ENCODE results near the gene ENTHD1.
"Not testable (repeated sequence)": the region's sequence is repeated elsewhere in the genome, so short reads cannot be mapped to it uniquely, and the experiment has no call there.

ENTHD1 gene

DNA sequence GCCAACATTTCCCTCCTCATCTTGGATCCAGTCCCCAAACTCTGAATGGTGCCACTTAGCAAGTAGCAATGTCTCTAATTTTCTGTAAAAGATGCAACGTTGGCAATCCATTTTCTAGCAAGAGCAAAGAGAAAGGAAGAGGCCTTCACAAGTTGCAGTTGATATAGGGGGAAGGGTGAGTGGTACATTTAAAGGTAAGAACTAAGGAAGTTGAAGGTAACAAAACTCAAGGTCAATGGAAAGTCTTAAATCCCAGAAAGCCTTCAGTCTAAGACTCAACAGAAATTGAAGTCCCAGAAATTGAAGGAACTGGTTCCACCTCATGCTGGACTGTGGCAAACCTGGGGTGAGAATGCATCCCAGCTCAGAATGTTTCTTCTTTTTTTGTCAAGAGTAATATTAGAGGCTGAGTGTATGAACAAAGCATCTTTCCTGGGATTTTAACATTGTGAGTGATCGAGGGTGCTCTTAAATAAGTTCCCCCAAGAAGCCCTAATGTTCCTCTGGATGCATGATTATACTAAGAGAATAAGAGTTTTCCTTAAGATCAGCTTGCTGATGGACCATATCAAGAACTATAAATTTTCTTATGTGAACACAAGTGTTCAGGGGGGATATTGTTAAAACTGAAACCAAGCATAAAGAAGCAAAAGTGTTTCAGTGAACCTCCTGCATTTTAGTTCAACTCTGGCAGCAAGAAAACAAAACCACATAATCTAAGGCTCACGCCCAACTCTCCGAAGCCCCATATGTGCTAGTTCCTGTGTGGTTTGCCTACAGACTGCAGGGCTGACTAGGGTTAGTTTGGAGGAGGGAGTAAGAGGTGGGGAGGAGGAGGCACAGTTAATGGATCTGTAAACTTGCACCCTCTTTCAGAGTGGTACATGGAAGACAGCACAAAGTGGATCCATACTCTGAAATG lies 7.0 kb upstream of the ENTHD1 start, which contains the start of gene GRAP2:
Gene GRAP2 (plus strand): TSS at position 779 of the 922 bp plus-strand sequence. CDS start 46,023 bp downstream, outside the sequence.
- Histone ChIP-seq H2AFZ (ENCODE audit: low read length, unreplicated experiment) (no peak within 1 kb of the TSS), H3K27me3 (ENCODE audit: insufficient read depth, low read length) (peaks cover 74% of the 10 kb centered on the region), H3K27ac (ENCODE audit: low read depth, low read length) (no peak within 1 kb of the TSS), H3K4me3 (ENCODE audit: low read depth, low read length) (no peak within 1 kb of the TSS), H3K4me1 (ENCODE audit: control insufficient read depth, insufficient read depth, low read length, unreplicated experiment) (no peaks in the 10 kb centered on the region), H3K36me3 (ENCODE audit: insufficient read depth, low read length) (no peaks in the 10 kb centered on the region), H3K79me2 (ENCODE audit: control insufficient read depth, insufficient read depth, low read length, unreplicated experiment) (no peaks in the 10 kb centered on the region)

DNA sequence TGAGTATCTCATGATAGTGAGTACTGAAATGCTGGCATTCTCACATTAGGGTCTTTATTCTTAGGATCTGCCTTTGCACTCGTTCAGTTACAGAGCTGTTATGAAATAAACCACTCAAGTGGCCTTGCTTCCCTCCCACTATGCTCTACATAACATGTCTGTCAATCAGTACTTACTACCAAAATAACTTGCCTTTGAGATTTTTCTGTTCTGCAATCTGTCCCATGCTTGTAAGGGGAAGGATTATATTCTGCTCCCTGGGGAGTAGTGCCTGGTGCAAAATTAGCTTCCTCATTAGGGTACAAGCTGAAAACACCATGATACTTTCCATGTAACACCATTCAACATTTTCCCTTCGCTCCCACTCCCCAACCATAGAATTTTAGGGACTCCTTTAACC lies 5.4 kb upstream of the ENTHD1 start:
- peaks cover 74% of the 10 kb centered on the region for H3K27me3 ChIP-seq (ENCODE audit: insufficient read depth, low read length)
- H2AFZ ChIP-seq (ENCODE audit: low read length, unreplicated experiment) = no peak overlapping the region
- no peak overlapping the region for H3K4me3 ChIP-seq (ENCODE audit: low read depth, low read length)
- no peaks in the 10 kb centered on the region for H3K4me1 ChIP-seq (ENCODE audit: control insufficient read depth, insufficient read depth, low read length, unreplicated experiment)
- no peaks in the 10 kb centered on the region for H3K36me3 ChIP-seq (ENCODE audit: insufficient read depth, low read length)
- H3K27ac ChIP-seq (ENCODE audit: low read depth, low read length) = no peak overlapping the region
- no peaks in the 10 kb centered on the region for H3K79me2 ChIP-seq (ENCODE audit: control insufficient read depth, insufficient read depth, low read length, unreplicated experiment)

GRCh38 chr22:39897841-39898240 lies 4.3 kb upstream of the ENTHD1 start:
- no peak overlapping the region for H3K4me3 ChIP-seq (ENCODE audit: low read depth, low read length)
- no peak overlapping the region for H2AFZ ChIP-seq (ENCODE audit: low read length, unreplicated experiment)

DNA sequence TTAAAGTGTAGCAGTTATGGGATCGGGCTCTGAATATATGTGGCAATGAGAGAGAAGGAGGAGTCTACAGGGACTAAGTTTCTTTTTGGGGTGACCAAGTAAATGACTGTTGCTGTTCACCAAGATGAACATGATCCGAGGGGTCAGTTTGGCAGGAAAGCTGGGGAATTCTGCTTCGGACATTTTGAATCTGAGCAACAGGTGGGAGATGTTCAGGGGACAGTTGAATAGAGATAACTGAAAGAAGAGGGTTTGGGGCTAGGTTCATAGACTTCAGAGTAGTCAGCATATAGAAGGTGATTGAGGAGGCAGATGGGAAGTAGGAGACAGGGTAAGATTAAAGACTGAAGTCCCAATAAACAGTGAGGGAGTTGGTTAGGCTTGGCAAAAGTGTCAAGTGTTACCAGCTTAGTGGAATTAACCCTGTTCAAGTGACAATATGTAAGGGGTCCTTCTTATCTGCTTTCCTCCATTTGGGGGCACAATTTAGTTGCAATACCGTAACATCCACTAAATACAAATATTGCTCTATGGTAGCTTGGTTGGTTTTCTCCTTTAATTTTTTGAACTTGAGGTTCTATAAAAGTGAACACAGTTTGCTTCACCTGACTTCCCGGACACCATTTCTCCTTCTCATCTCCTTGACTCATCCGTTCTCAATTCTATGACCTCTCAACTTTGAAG lies 2.9 kb upstream of the ENTHD1 start:
- Histone ChIP-seq H3K27ac (ENCODE audit: low read depth, low read length) (no peak overlapping the region), H3K36me3 (ENCODE audit: insufficient read depth, low read length) (no peaks in the 10 kb centered on the region), H3K27me3 (ENCODE audit: insufficient read depth, low read length) (peaks cover 60% of the 10 kb centered on the region), H3K79me2 (ENCODE audit: control insufficient read depth, insufficient read depth, low read length, unreplicated experiment) (no peaks in the 10 kb centered on the region), H3K4me1 (ENCODE audit: control insufficient read depth, insufficient read depth, low read length, unreplicated experiment) (no peaks in the 10 kb centered on the region), H3K4me3 (ENCODE audit: low read depth, low read length) (no peak overlapping the region), H2AFZ (ENCODE audit: low read length, unreplicated experiment) (no peak overlapping the region)

More at GRCh38 chr22:39897841-39898240, 4.3 kb upstream of the ENTHD1 start:
- no peaks in the 10 kb centered on the region for H3K79me2 ChIP-seq (ENCODE audit: control insufficient read depth, insufficient read depth, low read length, unreplicated experiment)
- H3K4me1 ChIP-seq (ENCODE audit: control insufficient read depth, insufficient read depth, low read length, unreplicated experiment) = no peaks in the 10 kb centered on the region
- no peaks in the 10 kb centered on the region for H3K36me3 ChIP-seq (ENCODE audit: insufficient read depth, low read length)
- H3K27me3 ChIP-seq (ENCODE audit: insufficient read depth, low read length) = peaks cover 71% of the 10 kb centered on the region
- H3K27ac ChIP-seq (ENCODE audit: low read depth, low read length) = no peak overlapping the region

DNA sequence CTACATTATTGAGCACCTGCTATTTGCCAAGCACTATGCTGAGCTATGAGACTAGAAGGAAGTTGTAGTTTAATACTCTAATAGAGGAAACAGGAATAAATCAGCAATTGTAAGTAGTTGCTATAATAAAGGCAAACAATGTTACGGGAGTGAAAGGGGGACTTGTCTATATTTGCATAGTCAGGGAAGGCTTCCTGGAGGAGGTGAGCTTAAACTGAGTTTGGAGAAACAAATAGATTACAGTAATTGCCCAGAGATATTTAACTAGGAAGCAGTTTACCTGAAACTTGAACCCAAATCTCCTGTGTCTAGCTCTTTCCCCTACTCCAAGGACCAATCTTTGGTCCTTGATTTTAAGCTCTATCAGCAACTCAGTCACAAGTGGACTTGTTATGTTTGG lies 2.1 kb upstream of the ENTHD1 start:
- H3K27ac ChIP-seq (ENCODE audit: low read depth, low read length) = no peak overlapping the region
- no peak overlapping the region for H2AFZ ChIP-seq (ENCODE audit: low read length, unreplicated experiment)
- no peaks in the 10 kb centered on the region for H3K36me3 ChIP-seq (ENCODE audit: insufficient read depth, low read length)
- H3K79me2 ChIP-seq (ENCODE audit: control insufficient read depth, insufficient read depth, low read length, unreplicated experiment) = no peaks in the 10 kb centered on the region
- no peak overlapping the region for H3K4me3 ChIP-seq (ENCODE audit: low read depth, low read length)
- H3K4me1 ChIP-seq (ENCODE audit: control insufficient read depth, insufficient read depth, low read length, unreplicated experiment) = no peaks in the 10 kb centered on the region
- peaks cover 54% of the 10 kb centered on the region for H3K27me3 ChIP-seq (ENCODE audit: insufficient read depth, low read length)

GRCh38 chr22:39894554-39895092 lies 1.1 kb upstream of the ENTHD1 start:
- no peak overlapping the region for H3K27ac ChIP-seq (ENCODE audit: low read depth, low read length)
- no peaks in the 10 kb centered on the region for H3K4me1 ChIP-seq (ENCODE audit: control insufficient read depth, insufficient read depth, low read length, unreplicated experiment)
- no peak overlapping the region for H3K4me3 ChIP-seq (ENCODE audit: low read depth, low read length)
- H2AFZ ChIP-seq (ENCODE audit: low read length, unreplicated experiment) = no peak overlapping the region
- H3K27me3 ChIP-seq (ENCODE audit: insufficient read depth, low read length) = peaks cover 47% of the 10 kb centered on the region
- no peaks in the 10 kb centered on the region for H3K79me2 ChIP-seq (ENCODE audit: control insufficient read depth, insufficient read depth, low read length, unreplicated experiment)
- no peaks in the 10 kb centered on the region for H3K36me3 ChIP-seq (ENCODE audit: insufficient read depth, low read length)

GRCh38 chr22:39889924-39890323 lies 3.6 kb downstream of the ENTHD1 start:
- H3K27me3 ChIP-seq (ENCODE audit: insufficient read depth, low read length) = peaks cover 40% of the 10 kb centered on the region
- H3K27ac ChIP-seq (ENCODE audit: low read depth, low read length); H2AFZ ChIP-seq (ENCODE audit: low read length, unreplicated experiment); H3K79me2 ChIP-seq (ENCODE audit: control insufficient read depth, insufficient read depth, low read length, unreplicated experiment); H3K4me3 ChIP-seq (ENCODE audit: low read depth, low read length); H3K36me3 ChIP-seq (ENCODE audit: insufficient read depth, low read length); H3K4me1 ChIP-seq (ENCODE audit: control insufficient read depth, insufficient read depth, low read length, unreplicated experiment): not testable (repeated sequence)

DNA sequence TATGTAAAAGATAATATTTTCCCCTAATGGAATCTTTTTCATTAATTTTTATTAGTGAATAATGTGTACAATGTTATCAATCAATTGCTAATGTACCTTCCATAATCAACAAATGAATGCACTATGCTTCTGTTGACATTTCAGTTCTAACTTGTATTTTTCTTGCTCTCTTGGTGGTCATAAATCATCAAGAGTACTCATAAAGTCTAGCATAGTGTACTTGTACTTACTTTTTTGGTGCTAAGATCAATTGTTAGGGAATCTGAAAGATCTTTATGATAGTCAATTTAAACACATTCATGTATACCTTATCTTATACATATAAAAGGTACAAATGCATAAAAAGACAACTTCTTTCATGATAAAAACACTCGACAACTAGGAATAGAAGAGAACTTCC lies 10.5 kb downstream of the ENTHD1 start:
- H3K4me3 ChIP-seq (ENCODE audit: low read depth, low read length) = no peak overlapping the region
- no peaks in the 10 kb centered on the region for H3K36me3 ChIP-seq (ENCODE audit: insufficient read depth, low read length)
- H3K27ac ChIP-seq (ENCODE audit: low read depth, low read length) = no peak overlapping the region
- no peaks in the 10 kb centered on the region for H3K4me1 ChIP-seq (ENCODE audit: control insufficient read depth, insufficient read depth, low read length, unreplicated experiment)
- H3K27me3 ChIP-seq (ENCODE audit: insufficient read depth, low read length) = peaks cover 45% of the 10 kb centered on the region
- no peaks in the 10 kb centered on the region for H3K79me2 ChIP-seq (ENCODE audit: control insufficient read depth, insufficient read depth, low read length, unreplicated experiment)
- no peak overlapping the region for H2AFZ ChIP-seq (ENCODE audit: low read length, unreplicated experiment)

GRCh38 chr22:39880722-39881121 lies 12.8 kb downstream of the ENTHD1 start:
- H3K79me2 ChIP-seq (ENCODE audit: control insufficient read depth, insufficient read depth, low read length, unreplicated experiment) = no peaks in the 10 kb centered on the region
- H3K27me3 ChIP-seq (ENCODE audit: insufficient read depth, low read length) = peaks cover 43% of the 10 kb centered on the region
- H3K27ac ChIP-seq (ENCODE audit: low read depth, low read length) = no peak overlapping the region
- no peak overlapping the region for H2AFZ ChIP-seq (ENCODE audit: low read length, unreplicated experiment)
- no peak overlapping the region for H3K4me3 ChIP-seq (ENCODE audit: low read depth, low read length)
- H3K36me3 ChIP-seq (ENCODE audit: insufficient read depth, low read length) = no peaks in the 10 kb centered on the region
- no peaks in the 10 kb centered on the region for H3K4me1 ChIP-seq (ENCODE audit: control insufficient read depth, insufficient read depth, low read length, unreplicated experiment)

GRCh38 chr22:39877079-39877845 lies 16.3 kb downstream of the ENTHD1 start:
- Histone ChIP-seq H3K4me3 (ENCODE audit: low read depth, low read length) (no peak overlapping the region), H3K4me1 (ENCODE audit: control insufficient read depth, insufficient read depth, low read length, unreplicated experiment) (no peaks in the 10 kb centered on the region), H3K79me2 (ENCODE audit: control insufficient read depth, insufficient read depth, low read length, unreplicated experiment) (no peaks in the 10 kb centered on the region), H3K36me3 (ENCODE audit: insufficient read depth, low read length) (no peaks in the 10 kb centered on the region), H2AFZ (ENCODE audit: low read length, unreplicated experiment) (no peak overlapping the region), H3K27ac (ENCODE audit: low read depth, low read length) (no peak overlapping the region), H3K27me3 (ENCODE audit: insufficient read depth, low read length) (peaks cover 34% of the 10 kb centered on the region)
